ENCODE data around the gene SNW1. TPM values are rescaled to one million over a fixed set of nuclear protein-coding genes. Genes with fewer than 3 reads are reported as not detected.

SNW1 gene
- total and polyA plus RNA-seq, 2 donors = 54.9 to 81.4 TPM

Other genes starting within 250 kb of the SNW1 start
- gene SPTLC2, start 144.5 kb downstream of the SNW1 start, total RNA-seq = 13.5 TPM
- gene SPTLC2, start 144.5 kb downstream of the SNW1 start, polyA plus RNA-seq = 7.1 TPM
- gene ALKBH1, start 53.1 kb downstream of the SNW1 start, total RNA-seq = 12.3 TPM
- 12.1 TPM for gene ALKBH1, start 53.1 kb downstream of the SNW1 start, polyA plus RNA-seq
- 187 TPM for gene SLIRP, start 53.1 kb downstream of the SNW1 start, total RNA-seq
- 223 TPM for gene SLIRP, start 53.1 kb downstream of the SNW1 start, polyA plus RNA-seq
- gene ADCK1, start 39.0 kb upstream of the SNW1 start, total RNA-seq = 2.8 TPM
- gene ADCK1, start 39.0 kb upstream of the SNW1 start, polyA plus RNA-seq = 8.7 TPM